Mammary epithelial cell (primary cell): ENCODE data around the gene OSBPL5.

Experiments used
- CTCF ChIP-seq, 2 donors: IDR thresholded peaks in 1 of 2; conservative IDR thresholded peaks in 1 of 2; 2 replicates each; pipeline ENCODE4 v1.5.1; 2011 to 2012; ENCODE audit warnings: inconsistent platforms in 2 of 2, low read length in 2 of 2, mild to moderate bottlenecking in 2 of 2, control low read depth in 1 of 2, low read depth in 1 of 2; ENCODE audit not compliant: insufficient read depth in 1 of 2; ENCODE audit errors: extremely low read depth in 1 of 2
- EZH2 ChIP-seq: IDR thresholded peaks from 2 replicates; pipeline ENCODE4 v1.6.1; 2012; ENCODE audit warnings: low read length, inconsistent platforms, borderline replicate concordance

GRCh38 chr11:3108183-3108721 is 56.9 kb downstream of the OSBPL5 start:
- no peak for TF ChIP-seq CTCF (conservative IDR thresholded peaks at IDR 0.05 in 1 of 2, IDR thresholded peaks at IDR 0.05 in 1 of 2; ENCODE audit: extremely low read depth in 1 of 2, insufficient read depth in 1 of 2, low read depth in 1 of 2, low read length in 2 of 2)
- no peak for TF ChIP-seq EZH2
